PC-9 (cell line): Measurements from ENCODE around the gene PMPCA.

ENCODE experiments used
- EZH2 ChIP-seq: fragments of 200-600 bp; sonication (generic); IDR thresholded peaks from 2 replicates; pipeline ENCODE4 v1.8.0; 2017; ENCODE audit warnings: antibody characterized with exemption, low read depth
- TF ChIP-seq, protein P1 (sequence below): fragments of 200-600 bp; sonication (generic); conservative IDR thresholded peaks from 2 replicates; pipeline ENCODE4 v1.6.1; 2017; ENCODE audit warnings: mixed run types, antibody characterized with exemption, mild to moderate bottlenecking, moderate library complexity

DNA sequence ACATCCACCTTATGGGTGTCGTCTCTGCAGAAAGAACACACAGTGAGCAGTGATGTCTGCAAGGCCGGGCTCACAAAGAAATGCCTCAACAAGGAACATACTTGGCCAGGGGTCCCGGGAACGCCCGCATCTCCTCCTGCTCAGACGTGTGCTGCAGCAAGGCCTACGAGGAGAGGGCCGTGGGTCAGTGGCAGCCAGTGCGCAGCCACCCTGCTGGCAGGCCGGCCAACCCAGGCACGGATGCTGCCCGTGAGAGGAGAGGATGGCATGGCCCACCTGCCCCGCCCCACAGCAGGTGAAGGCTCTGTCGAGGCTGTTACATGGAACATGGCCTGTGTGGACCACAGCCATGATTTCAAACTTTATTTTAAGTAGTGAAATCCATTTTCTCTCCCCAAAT, 53.1 kb downstream of the PMPCA start:
- no peak for TF ChIP-seq EZH2
- TF ChIP-seq, protein P1, sequence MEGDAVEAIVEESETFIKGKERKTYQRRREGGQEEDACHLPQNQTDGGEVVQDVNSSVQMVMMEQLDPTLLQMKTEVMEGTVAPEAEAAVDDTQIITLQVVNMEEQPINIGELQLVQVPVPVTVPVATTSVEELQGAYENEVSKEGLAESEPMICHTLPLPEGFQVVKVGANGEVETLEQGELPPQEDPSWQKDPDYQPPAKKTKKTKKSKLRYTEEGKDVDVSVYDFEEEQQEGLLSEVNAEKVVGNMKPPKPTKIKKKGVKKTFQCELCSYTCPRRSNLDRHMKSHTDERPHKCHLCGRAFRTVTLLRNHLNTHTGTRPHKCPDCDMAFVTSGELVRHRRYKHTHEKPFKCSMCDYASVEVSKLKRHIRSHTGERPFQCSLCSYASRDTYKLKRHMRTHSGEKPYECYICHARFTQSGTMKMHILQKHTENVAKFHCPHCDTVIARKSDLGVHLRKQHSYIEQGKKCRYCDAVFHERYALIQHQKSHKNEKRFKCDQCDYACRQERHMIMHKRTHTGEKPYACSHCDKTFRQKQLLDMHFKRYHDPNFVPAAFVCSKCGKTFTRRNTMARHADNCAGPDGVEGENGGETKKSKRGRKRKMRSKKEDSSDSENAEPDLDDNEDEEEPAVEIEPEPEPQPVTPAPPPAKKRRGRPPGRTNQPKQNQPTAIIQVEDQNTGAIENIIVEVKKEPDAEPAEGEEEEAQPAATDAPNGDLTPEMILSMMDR, result no peak
